Measurements from ENCODE around the gene KRT85. TPM values are rescaled to one million over a fixed set of nuclear protein-coding genes. Genes with fewer than 3 reads are reported as not detected.

The KRT85 gene
- total RNA-seq, 4 donors from 2014 or later: not detected

- Histone ChIP-seq H3K9me3 (no peaks in the 10 kb centered on the region), H3K27me3 (peaks cover 0 to 5% (median 0%) of the 10 kb centered on the region in 4 donors), H3K4me3 (no peak overlapping the region), H3K4me1 (no peaks in the 10 kb centered on the region), H3K36me3 (no peaks in the 10 kb centered on the region), H3K27ac (replicated peaks in 1 of 4) (no peak overlapping the region)
- TF ChIP-seq EP300 (IDR thresholded peaks at IDR 0.05) (no peak), POLR2A (IDR thresholded peaks at IDR 0.05; ENCODE audit: low read depth) (no peak)
- intact Hi-C loops (cut with DNase I): no loop called here
- WGBS: 95% methylated on average over 8 of the region's 12 CpGs
- no peak for DNase-seq (ENCODE audit: extremely low spot score)
These were observed 4.1 kb downstream of the KRT85 start for GRCh38 chr12:52363111-52363679.

GRCh38 chr12:52362118-52362726 lies 5.1 kb downstream of the KRT85 start:
- TF ChIP-seq CTCF (IDR thresholded peaks at IDR 0.05) (no peak), POLR2AphosphoS5 (IDR thresholded peaks at IDR 0.05) (no peak), POLR2A (IDR thresholded peaks at IDR 0.05; ENCODE audit: low read depth) (no peak), EP300 (IDR thresholded peaks at IDR 0.05) (no peak)
- H3K27me3 ChIP-seq: peaks cover 0 to 5% (median 0%) of the 10 kb centered on the region in 4 donors
- H3K4me3 ChIP-seq: no peak overlapping the region
- H3K27ac ChIP-seq (replicated peaks in 1 of 4): no peak overlapping the region
- no peak for DNase-seq (ENCODE audit: extremely low spot score)
- H3K9me3 ChIP-seq: no peaks in the 10 kb centered on the region
- H3K4me1 ChIP-seq: no peaks in the 10 kb centered on the region
- 84% methylated on average over 7 of the region's 11 CpGs for WGBS
- H3K36me3 ChIP-seq: no peaks in the 10 kb centered on the region
- intact Hi-C loops (cut with DNase I): no loop called here

- intact Hi-C loops (cut with DNase I): no loop called here
- peaks cover 0 to 9% (median 0%) of the 10 kb centered on the region in 4 donors for H3K27me3 ChIP-seq
- no peak overlapping the region for H3K4me3 ChIP-seq
- WGBS: 93% methylated on average over 1 of the region's 1 CpG
- H3K27ac ChIP-seq (replicated peaks in 1 of 4): no peak overlapping the region
- TF ChIP-seq POLR2A (IDR thresholded peaks at IDR 0.05; ENCODE audit: low read depth) (no peak), EP300 (IDR thresholded peaks at IDR 0.05) (no peak), POLR2AphosphoS5 (IDR thresholded peaks at IDR 0.05) (no peak), CTCF (IDR thresholded peaks at IDR 0.05) (no peak)
- H3K4me1 ChIP-seq: no peaks in the 10 kb centered on the region
- no peaks in the 10 kb centered on the region for H3K36me3 ChIP-seq
- no peaks in the 10 kb centered on the region for H3K9me3 ChIP-seq
- no peak for DNase-seq (ENCODE audit: extremely low spot score)
These were observed 5.7 kb downstream of the KRT85 start for GRCh38 chr12:52361553-52361952.

GRCh38 chr12:52360663-52361271 lies 6.5 kb downstream of the KRT85 start:
- 80% methylated on average over 13 of the region's 13 CpGs for WGBS
- peaks cover 0 to 17% (median 0%) of the 10 kb centered on the region in 4 donors for H3K27me3 ChIP-seq
- H3K9me3 ChIP-seq: no peaks in the 10 kb centered on the region
- no peaks in the 10 kb centered on the region for H3K4me1 ChIP-seq
- intact Hi-C loops (cut with DNase I): no loop called here
- TF ChIP-seq POLR2A (IDR thresholded peaks at IDR 0.05; ENCODE audit: low read depth) (no peak), POLR2AphosphoS5 (IDR thresholded peaks at IDR 0.05) (no peak), CTCF (IDR thresholded peaks at IDR 0.05) (no peak), EP300 (IDR thresholded peaks at IDR 0.05) (no peak)
- H3K36me3 ChIP-seq: no peaks in the 10 kb centered on the region
- H3K27ac ChIP-seq (replicated peaks in 1 of 4): no peak overlapping the region
- DNase-seq (ENCODE audit: extremely low spot score): no peak
- no peak overlapping the region for H3K4me3 ChIP-seq

- peaks cover 0 to 17% (median 0%) of the 10 kb centered on the region in 4 donors for H3K27me3 ChIP-seq
- H3K36me3 ChIP-seq: no peaks in the 10 kb centered on the region
- H3K9me3 ChIP-seq: no peaks in the 10 kb centered on the region
- no peak for DNase-seq (ENCODE audit: extremely low spot score)
- whole genome bisulfite sequencing: 96% methylated on average over 6 of the region's 7 CpGs
- H3K27ac ChIP-seq (replicated peaks in 1 of 4): no peak overlapping the region
- intact Hi-C loops (cut with DNase I): no loop called here
- no peak overlapping the region for H3K4me3 ChIP-seq
- H3K4me1 ChIP-seq: no peaks in the 10 kb centered on the region
- TF ChIP-seq CTCF (IDR thresholded peaks at IDR 0.05) (no peak), POLR2AphosphoS5 (IDR thresholded peaks at IDR 0.05) (no peak), POLR2A (IDR thresholded peaks at IDR 0.05; ENCODE audit: low read depth) (no peak), EP300 (IDR thresholded peaks at IDR 0.05) (no peak)
These were observed 7.1 kb downstream of the KRT85 start for GRCh38 chr12:52360106-52360662.

All from esophagus muscularis mucosa (tissue), 4 donors.